HEK293 (cell line): ENCODE results near the gene SPEG.

Experiments
- CTCF ChIP-seq: fragments of 450-650 bp; formaldehyde crosslinking; IDR thresholded peaks from 2 replicates; pipeline ENCODE4 v1.5.1; 2016; ENCODE audit warnings: missing biosample characterization, missing genetic modification characterization
- ZBTB49 ChIP-seq: fragments of 450-650 bp; formaldehyde crosslinking; IDR thresholded peaks from 2 replicates; pipeline ENCODE4 v1.5.1; 2016; ENCODE audit warnings: missing biosample characterization, missing genetic modification characterization, low read depth
- ZIC2 ChIP-seq: fragments of 450-650 bp; formaldehyde crosslinking; IDR thresholded peaks from 2 replicates; pipeline ENCODE4 v1.5.1; 2016; ENCODE audit warnings: missing biosample characterization, missing genetic modification characterization
- ZNF175 ChIP-seq: fragments of 450-650 bp; formaldehyde crosslinking; IDR thresholded peaks from 2 replicates; pipeline ENCODE4 v1.5.1; 2016; ENCODE audit warnings: missing biosample characterization, missing genetic modification characterization
- ZNF26 ChIP-seq: fragments of 450-650 bp; formaldehyde crosslinking; IDR thresholded peaks from 2 replicates; pipeline ENCODE4 v1.5.1; 2016; ENCODE audit warnings: missing biosample characterization, missing genetic modification characterization
- ZNF324 ChIP-seq: fragments of 450-650 bp; formaldehyde crosslinking; IDR thresholded peaks from 2 replicates; pipeline ENCODE4 v1.5.1; 2016; ENCODE audit warnings: missing biosample characterization, missing genetic modification characterization
- ZNF610 ChIP-seq: fragments of 450-650 bp; formaldehyde crosslinking; IDR thresholded peaks from 2 replicates; pipeline ENCODE4 v1.5.1; 2016; ENCODE audit warnings: missing biosample characterization, missing genetic modification characterization, borderline replicate concordance
- ZXDB ChIP-seq: fragments of 450-650 bp; formaldehyde crosslinking; IDR thresholded peaks from 2 replicates; pipeline ENCODE4 v1.5.1; 2016; ENCODE audit warnings: missing biosample characterization, missing genetic modification characterization

- TF ChIP-seq ZNF324 (tag by site-specific recombination) = no peak
- TF ChIP-seq ZNF175 (tag by site-specific recombination) = no peak
- TF ChIP-seq CTCF (tag by site-specific recombination) = no peak
- no peak for TF ChIP-seq ZNF610 (tag by site-specific recombination)
- TF ChIP-seq ZBTB49 (tag by site-specific recombination) = no peak
- TF ChIP-seq ZXDB (tag by site-specific recombination) = no peak
- no peak for TF ChIP-seq ZIC2 (tag by site-specific recombination)
- no peak for TF ChIP-seq ZNF26 (tag by site-specific recombination)
Measured at GRCh38 chr2:219531639-219532377, 97.2 kb downstream of the SPEG start.
